ENCODE data around the gene STIL.
"Not testable (repeated sequence)": the region's sequence is repeated elsewhere in the genome, so short reads cannot be mapped to it uniquely, and the experiment has no call there.

Gene STIL

DNA sequence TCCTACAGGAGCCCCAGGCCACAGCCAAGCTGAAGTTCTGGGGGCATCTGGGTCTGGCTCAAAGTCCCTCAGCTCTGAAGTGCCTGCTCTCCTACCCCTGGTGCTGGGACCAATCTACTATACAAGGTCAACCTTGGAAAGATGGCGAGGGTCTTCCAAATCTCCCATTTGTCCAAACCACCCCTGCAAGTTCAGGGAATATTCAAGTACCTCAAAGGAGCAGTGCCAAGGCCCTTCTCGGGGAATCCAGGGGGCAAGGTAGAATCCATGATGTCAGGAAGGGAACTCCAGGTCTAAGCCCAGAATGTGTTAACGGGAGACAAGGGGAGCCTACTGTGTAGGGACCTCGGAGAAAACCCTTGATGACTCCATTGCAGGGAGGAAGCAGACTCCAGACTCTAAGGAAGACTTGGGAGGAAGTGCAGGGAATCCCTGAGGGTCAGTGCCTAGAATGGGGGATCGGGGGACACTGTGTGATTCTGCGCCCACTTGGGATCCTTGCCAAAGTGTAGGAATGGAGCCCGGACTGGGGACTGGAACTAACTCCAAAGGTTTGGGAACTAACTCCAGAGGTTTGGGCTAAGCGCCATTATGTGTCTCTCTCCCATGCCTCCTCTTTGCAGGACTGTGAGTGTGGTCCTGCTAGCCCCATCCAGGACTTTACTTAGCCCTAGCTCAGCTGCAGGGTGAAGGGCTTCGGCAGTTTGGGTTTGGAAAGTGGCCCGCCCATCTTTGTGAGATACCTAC lies 90.6 kb downstream of the STIL start:
- DNase-seq (ENCODE audit: low read depth in 1 of 2, low spot score in 1 of 2), result no peak

DNA sequence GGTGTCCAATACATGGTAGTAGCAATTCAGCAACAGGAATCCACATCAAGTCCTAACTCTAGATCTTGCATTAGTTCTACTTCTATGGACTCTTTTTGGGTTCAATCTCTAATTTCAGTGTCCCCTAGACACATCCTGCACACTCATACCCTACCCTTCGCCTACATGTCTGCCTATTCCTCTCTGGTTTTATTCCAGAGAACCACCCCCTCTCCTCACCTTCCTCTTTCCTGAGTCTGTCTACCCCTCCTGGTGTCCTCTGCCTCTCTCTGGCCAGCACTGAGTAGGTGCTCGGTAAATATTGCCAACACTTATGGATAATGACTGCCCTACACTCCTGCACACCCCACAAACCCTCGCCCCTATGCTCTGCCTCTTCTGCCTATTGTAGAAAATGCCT lies 91.5 kb downstream of the STIL start:
- no peak for DNase-seq (ENCODE audit: low read depth in 1 of 2, low spot score in 1 of 2)

DNA sequence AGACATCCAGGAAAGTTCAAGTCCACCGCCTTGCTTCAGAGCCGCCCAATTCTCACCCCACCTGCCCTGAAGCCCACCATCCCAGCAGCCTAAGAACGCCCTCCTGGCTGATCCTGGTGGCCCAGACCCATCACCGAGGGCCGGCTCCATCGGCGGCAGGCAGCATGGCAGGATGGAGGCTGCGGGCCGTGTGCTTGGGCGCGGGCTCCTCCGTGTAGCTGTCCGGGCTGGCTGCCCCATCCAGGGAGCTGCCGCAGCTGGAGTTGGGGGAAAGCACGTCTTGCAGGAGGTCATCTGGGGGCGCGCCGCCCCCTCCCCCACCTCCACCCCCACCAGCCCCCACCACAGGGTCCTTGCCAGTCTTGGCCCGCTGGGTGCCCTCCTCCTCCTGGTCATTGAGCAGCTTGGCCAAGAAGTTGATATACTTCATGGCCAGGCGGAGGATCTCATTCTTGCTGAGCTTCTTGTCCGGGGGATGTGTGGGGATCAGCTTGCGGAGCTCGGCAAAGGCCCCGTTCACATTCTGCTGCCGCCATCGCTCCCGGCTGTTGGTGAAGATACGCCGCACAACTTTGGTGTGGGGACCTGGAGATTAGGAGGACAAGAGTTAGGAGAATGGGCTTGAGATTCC lies 94.2 kb downstream of the STIL start:
- no peak for DNase-seq (ENCODE audit: low read depth in 1 of 2, low spot score in 1 of 2)

DNA sequence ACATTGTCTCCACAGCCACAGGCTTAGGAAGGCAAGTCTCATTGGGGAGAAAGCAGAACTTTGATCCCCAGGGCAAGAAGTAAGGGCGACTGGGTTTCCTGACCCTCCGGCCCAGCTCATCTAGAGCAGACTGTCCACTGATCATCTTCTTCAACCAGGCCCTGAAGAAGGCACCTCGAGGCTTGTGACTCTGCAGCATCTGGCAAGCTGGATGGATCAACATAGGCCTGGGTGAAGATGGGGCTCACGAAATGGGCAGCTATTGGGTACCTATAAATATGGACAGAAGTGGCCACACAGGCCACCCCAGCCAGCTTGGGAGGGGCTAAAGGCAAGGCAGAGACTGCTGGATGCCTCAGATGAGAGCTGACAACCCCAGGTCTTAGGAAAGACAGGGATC lies 94.9 kb downstream of the STIL start:
- DNase-seq (ENCODE audit: low read depth in 1 of 2, low spot score in 1 of 2), result no peak

DNA sequence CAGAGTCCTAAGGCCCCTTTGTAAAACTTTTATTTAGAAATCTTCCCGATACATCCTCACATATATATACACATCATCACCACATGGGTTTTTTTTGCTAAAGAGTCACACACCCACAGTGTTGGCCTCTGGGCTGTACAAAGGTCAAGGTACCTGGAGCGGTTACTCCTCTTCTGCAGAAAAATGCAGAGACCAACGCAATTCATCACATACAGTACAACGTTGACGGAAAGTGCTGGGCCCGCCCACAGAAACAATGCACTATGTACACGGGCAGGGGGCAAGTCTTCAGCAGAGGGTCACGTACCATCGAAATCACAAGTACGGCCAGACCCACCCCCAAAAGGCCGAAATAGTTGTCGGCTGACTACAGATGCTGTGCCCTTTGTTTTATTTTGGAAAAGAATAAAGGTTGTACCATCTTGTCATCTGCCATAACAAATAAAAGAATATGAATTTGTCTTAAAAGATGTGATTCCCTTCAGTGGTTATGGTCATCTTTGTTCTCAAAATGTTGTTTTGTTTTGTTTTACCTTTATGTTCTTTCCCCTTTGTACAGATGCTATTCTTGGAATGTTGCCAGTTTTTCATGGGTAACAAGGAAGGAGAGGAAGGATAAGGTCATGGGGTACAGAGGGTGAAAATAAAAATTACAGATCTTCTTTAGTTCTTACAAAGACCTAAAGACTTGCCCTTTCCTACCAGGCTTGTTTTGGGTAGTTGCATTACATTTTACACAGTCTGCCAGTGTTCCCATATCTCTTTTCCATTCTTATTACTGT lies 97.5 kb downstream of the STIL start:
- DNase-seq (ENCODE audit: low read depth in 1 of 2, low spot score in 1 of 2), result no peak

DNA sequence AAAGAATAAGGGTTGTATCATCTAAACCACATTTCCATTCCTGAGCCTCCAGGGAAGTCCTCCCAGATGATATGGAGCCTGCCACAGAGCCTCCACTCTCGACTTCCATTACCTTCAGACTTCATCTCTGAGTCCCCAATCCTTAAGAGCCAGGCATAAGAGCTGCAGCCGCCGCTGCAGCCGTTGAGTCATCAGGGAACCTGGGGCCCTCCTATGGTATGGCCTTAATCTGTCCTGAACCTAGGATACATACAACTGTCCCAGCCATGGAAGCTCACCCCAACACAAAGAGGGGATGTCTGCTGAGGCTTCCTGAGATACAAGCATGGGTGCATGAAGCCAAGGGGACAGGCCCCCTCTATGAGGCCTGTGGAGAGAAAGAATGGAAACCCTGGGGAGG lies 98.2 kb downstream of the STIL start:
- no peak for DNase-seq (ENCODE audit: low read depth in 1 of 2, low spot score in 1 of 2)

DNA sequence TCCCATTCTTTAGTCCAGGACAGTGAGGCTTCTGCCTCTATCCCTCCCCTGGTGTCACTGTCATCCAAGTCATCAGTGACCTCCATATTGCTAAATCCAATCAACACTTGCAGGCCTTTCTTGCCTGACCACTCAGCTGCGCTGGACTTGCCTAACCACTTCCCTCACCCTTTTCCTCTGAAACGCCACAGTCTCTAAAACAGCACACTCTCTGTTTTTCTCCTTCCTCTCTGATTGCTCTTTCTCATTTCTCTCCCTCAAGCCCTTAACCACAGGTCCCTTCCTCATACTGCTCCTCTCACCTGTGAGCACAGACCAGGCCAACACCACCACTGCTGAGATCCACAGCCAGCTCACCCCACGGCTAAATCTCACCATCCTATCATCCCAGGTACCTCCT lies 99.4 kb downstream of the STIL start:
- DNase-seq (ENCODE audit: low read depth in 1 of 2, low spot score in 1 of 2), result no peak

DNA sequence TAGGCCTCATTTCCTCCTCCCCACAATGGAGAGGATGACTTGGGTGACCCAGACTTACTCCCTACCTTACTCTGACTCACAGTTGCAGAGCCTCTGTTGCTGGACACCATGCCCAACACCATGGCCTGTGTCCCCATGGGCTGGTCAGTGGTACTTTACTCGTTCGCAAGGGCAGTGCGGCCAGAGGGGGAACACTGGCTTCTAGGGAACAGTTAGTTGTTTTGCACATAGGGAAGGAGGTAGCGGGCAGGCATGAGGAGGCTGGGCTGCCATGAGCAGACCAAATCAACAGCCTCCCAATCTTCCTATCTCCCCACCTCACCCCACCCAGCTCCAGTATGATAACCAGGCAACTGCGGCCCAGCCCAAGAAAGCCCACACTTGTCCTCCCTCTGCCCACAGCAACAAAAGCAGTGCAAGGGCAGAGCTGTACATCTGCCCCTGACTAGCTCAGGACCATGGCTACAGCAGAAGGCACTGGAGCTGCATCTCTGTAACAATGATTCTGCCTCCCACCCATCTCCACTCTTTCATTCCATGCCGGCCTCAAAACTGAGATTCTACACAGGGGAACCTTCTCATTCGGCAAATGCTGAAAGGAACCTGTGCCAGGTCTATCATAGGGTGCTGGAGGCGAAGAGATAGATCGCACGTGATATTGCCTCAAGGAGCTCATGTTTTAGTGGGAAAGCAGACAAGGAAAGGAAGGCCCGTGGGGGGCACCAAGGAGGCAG lies 100.5 kb downstream of the STIL start:
- no peak for DNase-seq (ENCODE audit: low read depth in 1 of 2, low spot score in 1 of 2)

DNA sequence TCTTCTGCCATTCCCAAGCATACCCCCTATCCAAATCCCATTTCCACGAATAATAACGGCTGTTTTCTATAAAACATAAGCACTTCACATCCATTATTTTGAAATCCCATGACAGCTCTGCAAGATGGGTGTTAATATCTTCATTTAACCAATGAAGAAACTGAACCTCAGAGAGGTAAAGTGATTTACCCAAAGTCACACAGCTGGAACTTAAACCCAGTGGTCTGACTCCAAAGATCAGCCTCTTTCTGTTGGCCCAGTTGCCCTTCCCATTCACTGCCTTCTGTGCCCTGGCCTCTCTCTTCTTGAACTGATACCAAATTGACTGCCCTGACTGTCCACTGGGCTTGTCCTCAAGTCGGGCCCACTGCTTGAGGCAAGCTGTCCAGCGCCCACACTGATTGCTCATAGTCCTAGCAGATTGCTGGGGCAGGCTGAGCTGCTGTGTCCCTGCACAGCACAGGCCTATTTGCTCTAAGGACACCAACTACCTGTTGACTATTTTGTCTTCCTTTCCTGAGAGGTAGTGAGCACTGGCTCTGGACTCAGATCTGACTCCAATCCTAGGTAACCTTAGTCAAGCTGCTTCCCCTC lies 101.2 kb downstream of the STIL start:
- no peak for DNase-seq (ENCODE audit: low read depth in 1 of 2, low spot score in 1 of 2)

DNA sequence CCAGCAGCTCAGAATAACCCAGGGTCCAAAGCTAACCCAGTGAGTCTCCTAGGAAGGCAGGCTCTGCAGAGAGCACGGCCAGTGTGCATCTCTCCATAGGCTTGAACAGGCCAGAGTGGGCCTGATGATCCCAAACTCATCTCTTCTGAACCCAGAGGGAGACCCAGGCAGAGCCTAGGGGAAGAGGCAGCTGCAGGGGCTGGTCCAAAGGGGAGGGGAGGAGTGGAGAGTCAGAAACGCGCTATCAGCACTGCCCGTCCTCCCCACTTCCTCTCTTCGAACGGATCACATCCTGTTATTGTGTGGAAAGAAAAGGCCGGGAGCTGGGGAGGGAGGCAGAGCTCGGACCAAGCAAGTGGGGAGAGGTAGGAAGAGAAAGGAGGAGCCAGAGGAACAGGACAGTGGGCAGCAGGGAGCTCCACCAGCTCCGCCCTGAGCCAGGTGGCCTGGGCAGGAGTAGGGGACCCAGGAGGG lies 102.1 kb downstream of the STIL start:
- no peak for DNase-seq (ENCODE audit: low read depth in 1 of 2, low spot score in 1 of 2)

DNA sequence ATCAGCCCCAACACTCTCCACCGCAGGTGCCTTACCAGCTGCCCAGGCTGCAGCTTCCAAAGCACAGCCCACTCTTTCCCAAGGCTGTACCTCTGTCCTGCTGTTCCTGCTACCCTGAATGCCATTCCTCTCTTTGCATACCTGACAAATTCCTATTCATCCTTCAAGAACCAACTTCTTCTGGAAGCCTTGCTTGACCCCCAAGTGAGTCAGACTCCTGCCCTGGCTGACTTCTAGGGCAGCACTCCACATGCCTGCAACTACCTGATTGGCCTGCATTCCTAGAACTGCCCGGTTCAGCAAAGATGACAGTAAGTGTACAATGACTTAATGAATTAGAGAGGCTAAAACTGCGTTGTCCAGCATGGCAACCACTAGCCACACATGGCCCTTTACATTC lies 103.3 kb downstream of the STIL start:
- DNase-seq (ENCODE audit: low read depth in 1 of 2, low spot score in 1 of 2), result no peak

DNA sequence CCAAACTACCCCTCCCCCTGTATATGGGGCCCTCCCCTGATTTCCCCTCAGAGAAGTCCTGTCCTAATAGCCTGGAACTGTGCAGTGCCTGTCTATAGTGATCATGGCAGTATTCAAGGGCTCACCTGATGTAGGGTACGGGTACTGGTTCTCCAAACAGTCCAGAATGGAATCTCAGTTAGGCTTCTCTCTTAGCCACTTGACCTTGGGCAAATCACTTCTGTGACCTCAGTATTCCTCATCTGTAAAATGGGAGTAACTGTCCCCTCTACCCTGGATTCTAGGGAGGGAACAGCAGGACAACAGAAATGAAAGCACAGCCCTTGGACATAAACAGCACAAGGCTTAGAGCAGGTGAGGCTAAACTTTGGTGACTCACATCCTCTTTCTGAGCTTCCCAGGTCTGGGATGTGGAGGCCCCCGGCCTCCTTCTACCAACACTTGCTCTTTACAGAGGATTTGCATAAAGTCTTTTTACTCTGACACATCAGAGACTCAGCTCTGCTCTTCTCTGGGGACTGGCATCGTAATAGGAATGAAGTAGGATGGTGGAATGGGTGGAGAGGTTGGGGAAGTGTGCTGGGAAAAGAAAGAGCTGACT lies 104.1 kb downstream of the STIL start:
- no peak for DNase-seq (ENCODE audit: low read depth in 1 of 2, low spot score in 1 of 2)

DNA sequence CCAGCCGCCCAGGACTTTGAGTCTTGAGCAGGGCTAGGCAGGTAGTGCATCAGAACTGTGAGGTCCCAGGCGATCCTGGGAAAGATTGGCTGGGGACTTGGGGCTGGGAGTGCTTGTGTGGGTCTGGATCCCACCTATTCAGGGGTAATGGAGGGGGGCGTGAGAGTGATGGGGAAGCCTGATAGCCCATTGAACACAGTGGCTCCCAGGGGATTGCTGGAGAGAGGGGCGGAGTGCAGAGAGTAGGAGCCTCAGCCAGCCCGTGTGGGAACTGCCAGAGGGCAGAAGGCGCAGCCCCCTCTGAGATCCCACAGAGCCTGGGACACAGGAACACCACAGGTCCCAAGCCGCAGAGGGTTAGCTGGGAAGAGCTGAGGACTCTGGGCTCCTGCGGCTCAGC lies 104.9 kb downstream of the STIL start:
- no peak for DNase-seq (ENCODE audit: low read depth in 1 of 2, low spot score in 1 of 2)

DNA sequence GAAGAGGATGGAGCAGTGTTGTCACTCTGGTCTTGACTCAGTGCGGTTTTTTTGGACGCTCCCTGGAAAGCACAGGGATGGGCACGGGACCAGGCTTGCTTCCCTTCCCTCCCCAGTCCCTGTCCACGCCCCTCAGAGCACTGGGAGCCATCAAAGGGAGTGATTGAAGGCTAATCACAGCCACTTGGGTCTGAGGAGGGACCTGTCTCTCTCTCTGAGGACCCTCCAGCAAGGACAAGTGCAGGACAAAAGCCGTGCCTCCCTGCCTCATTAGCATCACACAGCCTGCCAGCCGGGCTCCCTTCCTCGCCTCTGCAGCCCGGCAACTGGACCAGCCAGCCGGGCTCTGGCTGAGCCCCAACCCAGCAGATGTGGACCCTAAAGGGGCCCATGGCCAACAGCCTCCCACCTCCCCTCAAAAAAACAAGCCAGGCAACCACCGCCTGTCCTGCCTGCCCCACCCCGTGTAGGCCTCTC lies 105.5 kb downstream of the STIL start:
- DNase-seq (ENCODE audit: low read depth in 1 of 2, low spot score in 1 of 2), result no peak

DNA sequence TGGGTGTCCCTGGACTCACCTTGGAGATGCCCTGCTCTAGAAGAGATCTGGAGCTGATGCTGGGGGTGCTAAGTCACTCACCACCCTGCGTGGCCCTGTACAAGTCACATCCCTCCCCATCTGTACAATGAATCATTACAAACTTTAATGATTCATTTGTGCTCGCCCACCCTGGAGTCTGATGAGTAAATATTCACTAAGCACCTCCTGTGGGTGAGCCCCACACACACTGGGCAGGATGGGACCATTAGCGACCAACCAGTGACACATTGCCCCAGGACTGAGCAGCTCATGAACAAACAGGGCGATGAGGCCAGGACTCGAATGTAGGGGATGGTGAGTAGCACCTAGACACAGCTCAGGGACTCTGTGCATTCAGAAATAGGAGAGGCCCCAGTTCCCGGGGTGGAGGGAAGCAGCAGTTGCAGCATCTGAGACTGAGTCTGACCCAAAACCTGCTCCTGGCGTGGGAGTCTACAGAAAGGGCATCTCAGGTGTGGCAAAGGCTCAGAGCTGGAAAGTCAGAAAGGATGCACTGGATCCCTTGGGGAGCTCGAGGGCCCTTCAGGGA lies 106.1 kb downstream of the STIL start:
- DNase-seq (ENCODE audit: low read depth in 1 of 2, low spot score in 1 of 2), result no peak

DNA sequence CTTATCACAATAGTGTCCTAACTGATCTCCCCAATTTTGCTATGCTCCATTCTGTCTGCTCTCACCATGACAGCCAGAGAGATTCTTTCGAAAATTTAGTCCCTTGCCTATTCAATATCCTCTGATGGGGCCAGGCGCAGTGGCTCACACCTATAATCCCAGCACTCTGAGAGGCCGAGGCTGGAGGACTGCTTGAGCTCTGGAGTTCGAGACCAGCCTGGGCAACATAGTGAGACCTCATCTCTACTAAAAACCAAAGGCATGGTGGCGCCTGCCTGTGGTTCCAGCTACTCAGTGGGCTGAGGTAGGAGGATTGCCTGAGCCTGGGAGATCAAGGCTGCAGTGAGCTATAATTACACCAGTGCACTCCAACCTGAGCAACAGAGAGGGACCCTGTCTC lies 108.0 kb downstream of the STIL start:
- no peak for DNase-seq (ENCODE audit: low read depth in 1 of 2, low spot score in 1 of 2)

DNA sequence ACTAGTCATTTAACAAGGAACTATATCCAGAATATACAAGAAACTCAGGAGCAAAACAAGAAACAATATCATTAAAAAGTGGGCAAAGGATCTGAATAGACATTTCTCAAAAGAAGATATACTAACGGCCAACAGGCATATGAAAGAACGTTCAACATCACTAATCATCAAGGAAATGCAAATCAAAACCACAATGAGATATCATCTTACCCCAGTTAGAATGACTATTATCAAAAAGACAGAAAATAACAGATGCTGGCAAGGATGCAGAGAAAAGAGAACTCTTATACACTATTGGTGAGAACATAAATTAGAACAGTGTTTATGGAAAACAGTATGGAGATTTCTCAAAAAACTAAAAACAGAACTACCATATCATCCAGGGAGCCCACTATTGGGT lies 110.4 kb downstream of the STIL start:
- DNase-seq (ENCODE audit: low read depth in 1 of 2, low spot score in 1 of 2), result not testable (repeated sequence)

DNA sequence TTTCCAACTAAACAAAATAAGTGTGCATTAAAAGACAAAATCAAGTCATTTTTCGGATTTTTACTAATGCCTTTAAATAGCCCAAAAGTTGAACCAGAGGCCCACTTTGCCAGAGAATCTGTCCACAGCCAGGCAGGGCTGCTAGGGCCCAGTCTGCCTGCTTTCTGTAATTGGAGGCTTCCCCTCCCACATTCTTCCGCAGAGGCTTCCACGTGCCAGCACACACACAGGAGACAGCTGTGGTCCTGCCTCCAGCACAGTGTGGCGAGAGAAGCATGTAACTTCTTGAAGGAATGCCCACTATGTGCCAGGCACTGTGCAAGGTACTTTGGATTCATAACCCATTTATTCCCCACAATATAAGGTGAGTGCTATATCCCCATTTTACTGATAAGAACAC lies 112.8 kb downstream of the STIL start:
- DNase-seq (ENCODE audit: low read depth in 1 of 2, low spot score in 1 of 2), result no peak
